ENCODE data around the gene CAPN7. TPM values are rescaled to one million over a fixed set of nuclear protein-coding genes. Genes with fewer than 3 reads are reported as not detected.

Gene CAPN7
- total and polyA plus RNA-seq, 2 donors (not counting 1 experiment from before 2014, with no cell fraction given): 25.9 to 38.0 TPM

DNA sequence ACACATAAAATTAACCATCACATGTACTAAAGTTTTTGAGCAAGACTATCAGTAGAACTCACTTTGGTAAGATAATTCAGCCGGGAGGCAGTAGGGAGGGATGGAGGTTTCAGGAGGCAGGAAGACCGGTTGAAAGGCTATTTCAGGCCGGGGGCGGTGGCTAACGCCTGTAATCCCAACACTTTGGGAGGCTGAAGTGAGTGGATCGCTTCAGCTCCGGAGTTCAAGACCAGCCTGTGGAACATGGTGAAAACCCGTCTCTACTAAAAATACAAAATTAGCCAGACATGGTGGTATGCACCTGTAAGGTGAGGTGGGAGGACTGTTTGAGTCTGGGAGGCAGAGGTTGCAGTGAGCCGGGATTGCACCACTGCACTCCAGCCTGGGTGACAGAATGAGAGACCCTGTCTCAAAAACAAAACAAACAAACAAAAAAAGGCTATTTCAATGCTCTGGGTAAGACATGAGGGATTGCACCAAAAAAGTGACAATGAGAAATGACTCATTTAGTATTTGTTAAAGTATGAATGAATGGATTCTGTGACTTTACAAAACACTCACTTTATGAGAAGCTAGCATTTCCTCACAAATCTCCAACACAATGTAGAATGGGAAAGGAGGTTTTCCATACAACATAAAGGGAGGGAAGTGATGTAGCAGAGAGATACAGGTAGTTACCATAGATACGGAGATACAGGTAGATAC is 82.4 kb downstream of the CAPN7 start:
- H3K27me3 ChIP-seq (ENCODE audit: control insufficient read depth, insufficient read depth, low read length): no peaks in the 10 kb centered on the region
- no peak overlapping the region for H3K4me3 ChIP-seq (replicated peaks in 1 of 4; ENCODE audit: control extremely low read depth in 1 of 4, insufficient read depth in 1 of 4, low read depth in 3 of 4, low read length in 4 of 4)
- no peaks in the 10 kb centered on the region for H3K79me2 ChIP-seq (ENCODE audit: control insufficient read depth, insufficient read depth, low read length)
- H3K9me3 ChIP-seq (ENCODE audit: control insufficient read depth, insufficient read depth, low read depth, low read length): no peaks in the 10 kb centered on the region
- H2AFZ ChIP-seq (ENCODE audit: low read length): no peak overlapping the region
- H3K4me2 ChIP-seq (ENCODE audit: extremely low read depth, insufficient read depth, low read length): no peak overlapping the region
- H3K9ac ChIP-seq (ENCODE audit: insufficient read depth, low read length): no peak overlapping the region
- H4K20me1 ChIP-seq (ENCODE audit: control insufficient read depth, extremely low read depth, insufficient read depth, low read length): no peaks in the 10 kb centered on the region
- no peak for DNase-seq (ENCODE audit: low read depth in 2 of 2)
- no peaks in the 10 kb centered on the region for H3K4me1 ChIP-seq (ENCODE audit: control insufficient read depth, extremely low read depth, insufficient read depth, low read length)
- no peak overlapping the region for H3K27ac ChIP-seq (ENCODE audit: insufficient read depth, low read length)
- no peaks in the 10 kb centered on the region for H3K36me3 ChIP-seq (ENCODE audit: control insufficient read depth, insufficient read depth, low read length)
- TF ChIP-seq EZH2 (IDR thresholded peaks at IDR 0.05; ENCODE audit: low read length, missing control alignments): no peak
- no peak for TF ChIP-seq CTCF (conservative IDR thresholded peaks at IDR 0.05 in 1 of 2, IDR thresholded peaks at IDR 0.05 in 1 of 2; ENCODE audit: low read depth in 1 of 2, low read length in 2 of 2)

DNA sequence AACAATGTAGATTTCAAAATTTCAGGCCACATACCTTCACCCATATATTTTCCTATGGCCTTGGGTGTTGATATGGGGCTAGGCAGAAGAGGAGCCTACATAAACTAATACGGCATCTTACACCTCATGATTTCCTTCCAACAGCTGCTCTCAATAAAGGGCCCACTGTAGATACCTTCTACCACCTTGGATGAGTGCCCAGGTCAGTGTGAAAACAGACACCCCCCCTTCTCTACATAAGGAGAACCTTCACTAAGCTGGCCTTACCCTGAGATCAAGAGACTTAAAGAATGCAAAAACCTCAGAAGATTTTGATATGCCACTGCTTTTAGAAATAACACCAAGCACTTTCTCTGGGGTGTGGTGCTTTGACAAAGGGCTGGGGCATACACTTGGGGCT is 83.6 kb downstream of the CAPN7 start:
- Histone ChIP-seq H3K4me1 (ENCODE audit: control insufficient read depth, extremely low read depth, insufficient read depth, low read length) (no peaks in the 10 kb centered on the region), H3K9ac (ENCODE audit: insufficient read depth, low read length) (no peak overlapping the region), H2AFZ (ENCODE audit: low read length) (no peak overlapping the region), H3K27ac (ENCODE audit: insufficient read depth, low read length) (no peak overlapping the region), H3K4me3 (replicated peaks in 1 of 4; ENCODE audit: control extremely low read depth in 1 of 4, insufficient read depth in 1 of 4, low read depth in 3 of 4, low read length in 4 of 4) (no peak overlapping the region), H4K20me1 (ENCODE audit: control insufficient read depth, extremely low read depth, insufficient read depth, low read length) (no peaks in the 10 kb centered on the region), H3K36me3 (ENCODE audit: control insufficient read depth, insufficient read depth, low read length) (no peaks in the 10 kb centered on the region), H3K9me3 (ENCODE audit: control insufficient read depth, insufficient read depth, low read depth, low read length) (no peaks in the 10 kb centered on the region), H3K27me3 (ENCODE audit: control insufficient read depth, insufficient read depth, low read length) (no peaks in the 10 kb centered on the region), H3K79me2 (ENCODE audit: control insufficient read depth, insufficient read depth, low read length) (no peaks in the 10 kb centered on the region), H3K4me2 (ENCODE audit: extremely low read depth, insufficient read depth, low read length) (no peak overlapping the region)
- no peak for DNase-seq (ENCODE audit: low read depth in 2 of 2)
- TF ChIP-seq EZH2 (IDR thresholded peaks at IDR 0.05; ENCODE audit: low read length, missing control alignments) (no peak), CTCF (conservative IDR thresholded peaks at IDR 0.05 in 1 of 2, IDR thresholded peaks at IDR 0.05 in 1 of 2; ENCODE audit: low read depth in 1 of 2, low read length in 2 of 2) (no peak)

DNA sequence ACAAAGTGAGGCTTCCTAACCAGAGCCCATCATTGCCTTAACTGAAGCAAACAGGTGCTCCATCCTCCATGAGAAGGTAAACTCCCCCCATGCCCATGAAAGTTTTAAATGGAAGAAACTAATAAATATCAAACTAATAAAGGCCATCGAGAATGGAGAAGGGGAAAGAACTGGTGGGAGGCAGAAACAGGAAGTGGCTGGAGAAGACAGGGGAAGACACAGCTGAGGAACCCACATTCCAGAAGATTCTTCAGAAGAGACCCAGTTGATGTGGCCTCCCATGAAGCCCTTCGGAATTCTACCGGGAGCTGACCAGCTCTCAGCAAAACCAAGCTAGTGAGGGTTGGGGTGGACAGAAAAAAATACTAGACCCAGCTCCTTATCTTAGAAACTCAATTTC is 84.7 kb downstream of the CAPN7 start:
- Histone ChIP-seq H3K36me3 (ENCODE audit: control insufficient read depth, insufficient read depth, low read length) (no peaks in the 10 kb centered on the region), H3K4me2 (ENCODE audit: extremely low read depth, insufficient read depth, low read length) (no peak overlapping the region), H3K4me1 (ENCODE audit: control insufficient read depth, extremely low read depth, insufficient read depth, low read length) (no peaks in the 10 kb centered on the region), H3K27ac (ENCODE audit: insufficient read depth, low read length) (no peak overlapping the region), H2AFZ (ENCODE audit: low read length) (no peak overlapping the region), H4K20me1 (ENCODE audit: control insufficient read depth, extremely low read depth, insufficient read depth, low read length) (no peaks in the 10 kb centered on the region), H3K27me3 (ENCODE audit: control insufficient read depth, insufficient read depth, low read length) (no peaks in the 10 kb centered on the region), H3K4me3 (replicated peaks in 1 of 4; ENCODE audit: control extremely low read depth in 1 of 4, insufficient read depth in 1 of 4, low read depth in 3 of 4, low read length in 4 of 4) (no peak overlapping the region), H3K9me3 (ENCODE audit: control insufficient read depth, insufficient read depth, low read depth, low read length) (no peaks in the 10 kb centered on the region), H3K9ac (ENCODE audit: insufficient read depth, low read length) (no peak overlapping the region), H3K79me2 (ENCODE audit: control insufficient read depth, insufficient read depth, low read length) (no peaks in the 10 kb centered on the region)
- DNase-seq (ENCODE audit: low read depth in 2 of 2): no peak
- TF ChIP-seq CTCF (conservative IDR thresholded peaks at IDR 0.05 in 1 of 2, IDR thresholded peaks at IDR 0.05 in 1 of 2; ENCODE audit: low read depth in 1 of 2, low read length in 2 of 2) (no peak), EZH2 (IDR thresholded peaks at IDR 0.05; ENCODE audit: low read length, missing control alignments) (no peak)

Data from fibroblast of lung (primary cell).